ENCODE results near the gene IFNA21. TPM values are rescaled to one million over a fixed set of nuclear protein-coding genes. Genes with fewer than 3 reads are reported as not detected.

The IFNA21 gene
- total and polyA plus RNA-seq, 2 of the 4 experiments (the other 2 are of a cell fraction) = not detected

GRCh38 chr9:21154018-21154608 is 12.3 kb downstream of the IFNA21 start:
- Histone ChIP-seq H3K18ac (ENCODE audit: low read depth, low read length) (no peak overlapping the region), H3K79me1 (ENCODE audit: low read depth in 1 of 2, low read length in 2 of 2) (no peaks in the 10 kb centered on the region), H3K4me1 (ENCODE audit: control insufficient read depth, insufficient read depth, low read length) (no peaks in the 10 kb centered on the region), H2AK5ac (ENCODE audit: low read depth, low read length) (no peak overlapping the region), H2AK9ac (replicated peaks; ENCODE audit: low read depth, low read length, poor library complexity) (no peak overlapping the region), H3K9me1 (ENCODE audit: insufficient read depth, low read length) (no peaks in the 10 kb centered on the region), H2AFZ (replicated peaks; ENCODE audit: low read length, poor library complexity) (no peak overlapping the region), H2BK5ac (ENCODE audit: low read depth, low read length, poor library complexity, severe bottlenecking) (no peak overlapping the region), H4K8ac (ENCODE audit: low read depth in 2 of 2, low read length in 2 of 2) (no peak overlapping the region), H3K27me3 (ENCODE audit: control insufficient read depth, insufficient read depth, low read length) (no peaks in the 10 kb centered on the region), H3K23ac (ENCODE audit: low read depth, low read length) (no peak overlapping the region), H2BK120ac (ENCODE audit: low read depth, low read length) (no peak overlapping the region), H3K4me3 (ENCODE audit: insufficient read depth, low read depth, low read length) (no peak overlapping the region), H3K9me3 (ENCODE audit: control insufficient read depth, insufficient read depth, low read length) (no peaks in the 10 kb centered on the region), H3K4me2 (ENCODE audit: low read depth, low read length) (no peak overlapping the region), H2BK15ac (ENCODE audit: low read depth, low read length) (no peak overlapping the region), H3K4ac (ENCODE audit: low read depth, low read length) (no peak overlapping the region), H3K36me3 (ENCODE audit: control insufficient read depth, insufficient read depth, low read length) (no peaks in the 10 kb centered on the region), H3K14ac (replicated peaks; ENCODE audit: low read depth, low read length) (no peak overlapping the region), H2BK20ac (ENCODE audit: low read depth, low read length) (no peak overlapping the region), H3K56ac (ENCODE audit: extremely low read depth, insufficient read depth, low read length) (no peak overlapping the region), H4K20me1 (ENCODE audit: insufficient read depth, low read length) (no peaks in the 10 kb centered on the region), H4K5ac (ENCODE audit: low read depth, low read length) (no peak overlapping the region), H3K27ac (ENCODE audit: insufficient read depth, low read length) (no peak overlapping the region), H4K91ac (ENCODE audit: insufficient read depth, low read depth, low read length) (no peak overlapping the region), H3K9ac (ENCODE audit: low read depth, low read length) (no peak overlapping the region)
- BruUV-seq (replicated peaks) = no TSS peak
- POLR2A ChIA-PET (ENCODE audit: unreplicated experiment) = no interaction called here
- CTCF ChIA-PET = no interaction called here
- intact Hi-C loops (cut with micrococcal nuclease) (no loop called here), dilution Hi-C loops (cut with HindIII; ENCODE audit: low sequenced_read_pairs, unreplicated experiment) (no loop called here), in situ Hi-C loops (cut with MboI; ENCODE audit: low sequenced_read_pairs) (no loop called here)
- TF ChIP-seq CHD1 (IDR thresholded peaks at IDR 0.05; ENCODE audit: low read depth, low read length) (no peak), CEBPB (IDR thresholded peaks at IDR 0.05; ENCODE audit: low read depth, low read length) (no peak), MAZ (IDR thresholded peaks at IDR 0.05; ENCODE audit: borderline replicate concordance, low read depth, low read length) (no peak), MAFK (IDR thresholded peaks at IDR 0.05; ENCODE audit: low read depth, low read length) (no peak), RCOR1 (IDR thresholded peaks at IDR 0.05; ENCODE audit: insufficient replicate concordance, low read length) (no peak), CTCF (conservative IDR thresholded peaks at IDR 0.05; ENCODE audit: low read depth, low read length) (no peak), SMC3 (IDR thresholded peaks at IDR 0.05; ENCODE audit: low read depth, low read length) (no peak), NFE2L2 (IDR thresholded peaks at IDR 0.05; ENCODE audit: low read depth, low read length) (no peak), POLR2A (IDR thresholded peaks at IDR 0.05; ENCODE audit: low read depth, low read length) (no peak), MXI1 (IDR thresholded peaks at IDR 0.05; ENCODE audit: borderline replicate concordance, low read depth, low read length) (no peak)
- peak; percentile 60 for ATAC-seq (ENCODE audit: low read depth)
- WGBS, 2 experiments (ENCODE audit: extremely low coverage in 2 of 2, insufficient read length in 1 of 2) = no CpG with 5 or more reads among the region's 3 CpGs
- peak; percentile 1 for DNase-seq
